Astrocyte (in vitro differentiated cells and primary cell): ENCODE measurements around the gene SLC47A2.

Experiments used
- EZH2 ChIP-seq: IDR thresholded peaks from 2 replicates; pipeline ENCODE4 v1.6.1; 2012; ENCODE audit warnings: mild to moderate bottlenecking, low read length, inconsistent platforms; ENCODE audit not compliant: insufficient read depth
- TF ChIP-seq, protein P1 (sequence below): IDR thresholded peaks from 2 replicates; pipeline ENCODE4 v1.5.1; 2011; ENCODE audit warnings: low read depth, mild to moderate bottlenecking, inconsistent platforms, low read length, moderate library complexity; ENCODE audit not compliant: insufficient read depth

- TF ChIP-seq, protein P1, sequence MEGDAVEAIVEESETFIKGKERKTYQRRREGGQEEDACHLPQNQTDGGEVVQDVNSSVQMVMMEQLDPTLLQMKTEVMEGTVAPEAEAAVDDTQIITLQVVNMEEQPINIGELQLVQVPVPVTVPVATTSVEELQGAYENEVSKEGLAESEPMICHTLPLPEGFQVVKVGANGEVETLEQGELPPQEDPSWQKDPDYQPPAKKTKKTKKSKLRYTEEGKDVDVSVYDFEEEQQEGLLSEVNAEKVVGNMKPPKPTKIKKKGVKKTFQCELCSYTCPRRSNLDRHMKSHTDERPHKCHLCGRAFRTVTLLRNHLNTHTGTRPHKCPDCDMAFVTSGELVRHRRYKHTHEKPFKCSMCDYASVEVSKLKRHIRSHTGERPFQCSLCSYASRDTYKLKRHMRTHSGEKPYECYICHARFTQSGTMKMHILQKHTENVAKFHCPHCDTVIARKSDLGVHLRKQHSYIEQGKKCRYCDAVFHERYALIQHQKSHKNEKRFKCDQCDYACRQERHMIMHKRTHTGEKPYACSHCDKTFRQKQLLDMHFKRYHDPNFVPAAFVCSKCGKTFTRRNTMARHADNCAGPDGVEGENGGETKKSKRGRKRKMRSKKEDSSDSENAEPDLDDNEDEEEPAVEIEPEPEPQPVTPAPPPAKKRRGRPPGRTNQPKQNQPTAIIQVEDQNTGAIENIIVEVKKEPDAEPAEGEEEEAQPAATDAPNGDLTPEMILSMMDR: peak; percentile 68
- no peak for TF ChIP-seq EZH2
These were observed 46.2 kb upstream of the SLC47A2 start for GRCh38 chr17:19762515-19762961.
